Heart left ventricle (tissue), 16 donors: ENCODE data around the gene MTX2. TPM values are rescaled to one million over a fixed set of nuclear protein-coding genes. Genes with fewer than 3 reads are reported as not detected.

Source experiments
- ATAC-seq, 4 donors: fragments of 200-7000 bp; cut with Tn5 transposase; one replicate each; pipeline ENCODE4 v1.9.1; 2020 to 2022; ENCODE audit warnings: moderate library complexity in 4 of 4, mild to moderate bottlenecking in 3 of 4, moderate number of reproducible peaks in 1 of 4
- DNase-seq, 5 donors: peaks; one replicate each; pipeline ENCODE4 v3.0.0-alpha.2; 2020
- H3K27ac ChIP-seq, 12 donors: fragments of 200-600 bp; sonication (generic) in 4 of 12; one replicate each; pipeline versions ENCODE4 v1.5.0 to v1.8.0; 2016 to 2022; ENCODE audit warnings: mild to moderate bottlenecking in 2 of 12
- H3K27me3 ChIP-seq, 9 donors: fragments of 200-600 bp; sonication (generic) in 2 of 9; one replicate each; pipeline versions ENCODE4 v1.5.1 to v1.8.0; 2016 to 2022; ENCODE audit warnings: mild to moderate bottlenecking in 3 of 9
- H3K36me3 ChIP-seq, 9 donors: fragments of 200-600 bp; sonication (generic) in 2 of 9; one replicate each; pipeline versions ENCODE4 v1.5.0 to v1.8.0; 2018 to 2022; ENCODE audit warnings: mild to moderate bottlenecking in 2 of 9
- H3K4me1 ChIP-seq, 12 donors: fragments of 200-600 bp; sonication (generic) in 4 of 12; one replicate each; pipeline versions ENCODE4 v1.5.0 to v1.8.0; 2016 to 2022; ENCODE audit warnings: mild to moderate bottlenecking in 3 of 12
- H3K4me3 ChIP-seq, 12 donors: fragments of 200-600 bp; sonication (generic) in 4 of 12; one replicate each; pipeline versions ENCODE4 v1.5.0 to v1.8.0; 2017 to 2022; ENCODE audit warnings: mild to moderate bottlenecking in 9 of 12, moderate library complexity in 4 of 12
- H3K9me3 ChIP-seq, 12 donors: fragments of 200-600 bp; sonication (generic) in 4 of 12; one replicate each; pipeline versions ENCODE4 v1.5.0 to v1.8.0; 2016 to 2022; ENCODE audit warnings: mild to moderate bottlenecking in 1 of 12
- CTCF ChIP-seq, 12 donors: fragments of 200-600 bp; sonication (generic) in 4 of 12; IDR thresholded peaks; one replicate each; pipeline versions ENCODE4 v1.5.0 to v1.8.0; 2018 to 2022; ENCODE audit warnings: antibody characterized with exemption in 12 of 12, mild to moderate bottlenecking in 5 of 12
- POLR2A ChIP-seq, 2 donors: fragments of 450-650 bp; IDR thresholded peaks; one replicate each; pipeline ENCODE4 v1.6.1; 2017; ENCODE audit warnings: antibody characterized with exemption in 2 of 2, mild to moderate bottlenecking in 2 of 2, moderate library complexity in 2 of 2
- WGBS, 4 donors: extraction: QIAGEN DNeasy Blood & Tissue Kit in 2 of 4; methylation state at CpG; one replicate each; pipeline versions ENCODE4 v1.1.5 to v1.1.7; 2013 to 2018; 5-methylcytosine and 5-hydroxymethylcytosine counted together
- intact Hi-C, 10 donors: fragments of 100-400 bp; cut with DNase I; formaldehyde crosslinking; loops; one replicate each; pipeline versions ENCODE4 v1.11.1 to v1.14.2; 2022
- polyA plus RNA-seq, 2 donors: library from polyadenylated mRNA; stranded (reverse); fragments of 200-250 nt; gene quantifications; one replicate each; pipeline ENCODE4 v1.2.3, GENCODE V29; 2013
- total RNA-seq, 9 donors: library from RNA; depleted of rRNA in 2 of 9; stranded (reverse); fragments of >200 nt in 2 of 9; fragmentation: NEBNext Ultra II Directional in 3 of 9; extraction: Animal tissue kit (Norgen Biotek cat#: 25700) in 3 of 9; gene quantifications; one replicate each; pipeline versions ENCODE4 v1.1.0 to v1.2.4, GENCODE V29; 2016 to 2023
- donor health status: ischemic (EF 13 %, LVEDD 7.1; RV severe dilation, severe dysfunction).
- donor health status: healthy with polysubstance abuse.
- donor health status: DM: no; HTN: yes; CAD: no.
- donor health status: DM: no; HTN: no; CAD: no.
- donor health status: ischemic (EF 25% LVEDD 6.9; RV normal size, moderate dysfunction).
- donor health status: ischemic (EF 25% LVEDD 5.7; RV mildly dilated, moderate dysfunction).
- donor health status: healthy.
- donor health status: DM: yes; HTN: yes; CAD: no.
- donor health status: ischemic (EF 35%, LVEDD 5.7; RV mildly dilated, moderate dysfunction).
- donor health status: nonischemic (EF 11% LVEDD 7.7; RV severe dilation, severe dysfunction).
- donor health status: DM: yes; HTN: yes; CAD: no.
- donor health status: PGD.
- donor health status: ischemic (EF 29% LVEDD 5.4; RV normal size, mild dysfunction).
- donor health status: nonischemic (EF 23%, LVEDD 6.1; RV moderate dilation, normal function).

MTX2 gene
- total and polyA plus RNA-seq, 11 donors, result 37.6 to 79.7 (median 44.7) TPM

- WGBS, 4 donors, result 85 to 95% (median 91%) methylated on average over 2 of the region's 2 CpGs
- no peaks in the 10 kb centered on the region for H3K27me3 ChIP-seq
- no peak for DNase-seq
- intact Hi-C loops, result no loop called here
- no peak overlapping the region for H3K27ac ChIP-seq
- H3K36me3 ChIP-seq, result no peaks in the 10 kb centered on the region
- H3K4me3 ChIP-seq, result no peak overlapping the region
- ATAC-seq, result no peak
- no peak for TF ChIP-seq CTCF (IDR thresholded peaks at IDR 0.05)
- TF ChIP-seq POLR2A (IDR thresholded peaks at IDR 0.05), result no peak
- peaks cover 0 to 3% (median 0%) of the 10 kb centered on the region in 12 donors for H3K9me3 ChIP-seq
- peaks cover 0 to 3% (median 0%) of the 10 kb centered on the region in 12 donors for H3K4me1 ChIP-seq
These were observed 116.0 kb downstream of the MTX2 start for GRCh38 chr2:176385219-176385759.

- H3K9me3 ChIP-seq, result no peaks in the 10 kb centered on the region
- 38 to 56% (median 51%) methylated on average over 2 of the region's 2 CpGs for WGBS, 4 donors
- no peak overlapping the region for H3K27ac ChIP-seq
- DNase-seq (no peak), ATAC-seq (no peak)
- H3K4me3 ChIP-seq, result no peak overlapping the region
- H3K27me3 ChIP-seq, result no peaks in the 10 kb centered on the region
- intact Hi-C loops, result no loop called here
- peaks cover 0 to 8% (median 0%) of the 10 kb centered on the region in 12 donors for H3K4me1 ChIP-seq
- TF ChIP-seq POLR2A (IDR thresholded peaks at IDR 0.05), result no peak
- TF ChIP-seq CTCF (IDR thresholded peaks at IDR 0.05), result no peak
- no peaks in the 10 kb centered on the region for H3K36me3 ChIP-seq
These were observed 116.6 kb downstream of the MTX2 start for GRCh38 chr2:176385838-176386237.

Other genes starting within 250 kb of the MTX2 start
- gene EVX2, start 185.5 kb upstream of the MTX2 start, total RNA-seq, result under 1 TPM in 1 of 9 donors, not detected in 8; 0.06 TPM
- gene EVX2, start 185.5 kb upstream of the MTX2 start, polyA plus RNA-seq, result not detected
- gene HOXD13, start 176.7 kb upstream of the MTX2 start, total RNA-seq, result not detected
- gene HOXD13, start 176.7 kb upstream of the MTX2 start, polyA plus RNA-seq, result not detected
- not detected for gene HOXD12, start 169.6 kb upstream of the MTX2 start, total RNA-seq
- not detected for gene HOXD12, start 169.6 kb upstream of the MTX2 start, polyA plus RNA-seq
- not detected for gene HOXD11, start 162.2 kb upstream of the MTX2 start, total RNA-seq
- gene HOXD11, start 162.2 kb upstream of the MTX2 start, polyA plus RNA-seq, result not detected
- under 1 TPM in 1 of 9 donors, not detected in 8; 0.43 TPM for gene HOXD10, start 152.7 kb upstream of the MTX2 start, total RNA-seq
- gene HOXD10, start 152.7 kb upstream of the MTX2 start, polyA plus RNA-seq, result under 1 TPM in 1 of 2 donors, not detected in 1; 0.03 TPM
- gene HOXD9, start 146.7 kb upstream of the MTX2 start, total RNA-seq, result under 1 TPM in 2 of 9 donors, not detected in 7; 0.40 to 0.43 TPM
- under 1 TPM in 1 of 2 donors, not detected in 1; 0.23 TPM for gene HOXD9, start 146.7 kb upstream of the MTX2 start, polyA plus RNA-seq
- 1 to 10 TPM in 3 of 9 donors, under 1 TPM in 6; 0.37 to 1.8 (median 0.59) TPM for gene HOXD8, start 139.7 kb upstream of the MTX2 start, total RNA-seq
- gene HOXD8, start 139.7 kb upstream of the MTX2 start, polyA plus RNA-seq, result under 1 TPM; 0.21 to 0.42 TPM
- gene HOXD4, start 117.9 kb upstream of the MTX2 start, total RNA-seq, result under 1 TPM in 7 of 9 donors, not detected in 2; 0.17 to 0.96 (median 0.42) TPM
- under 1 TPM; 0.10 to 0.19 TPM for gene HOXD4, start 117.9 kb upstream of the MTX2 start, polyA plus RNA-seq
- 1 to 10 TPM in 2 of 9 donors, under 1 TPM in 7; 0.35 to 1.4 (median 0.56) TPM for gene HOXD3, start 112.1 kb upstream of the MTX2 start, total RNA-seq
- under 1 TPM; 0.04 to 0.30 TPM for gene HOXD3, start 112.1 kb upstream of the MTX2 start, polyA plus RNA-seq
- gene HOXD1, start 80.8 kb upstream of the MTX2 start, total RNA-seq, result under 1 TPM in 4 of 9 donors, not detected in 5; 0.16 to 0.51 (median 0.24) TPM
- under 1 TPM in 1 of 2 donors, not detected in 1; 0.08 TPM for gene HOXD1, start 80.8 kb upstream of the MTX2 start, polyA plus RNA-seq